ENCODE data around the gene BCR.

DNA sequence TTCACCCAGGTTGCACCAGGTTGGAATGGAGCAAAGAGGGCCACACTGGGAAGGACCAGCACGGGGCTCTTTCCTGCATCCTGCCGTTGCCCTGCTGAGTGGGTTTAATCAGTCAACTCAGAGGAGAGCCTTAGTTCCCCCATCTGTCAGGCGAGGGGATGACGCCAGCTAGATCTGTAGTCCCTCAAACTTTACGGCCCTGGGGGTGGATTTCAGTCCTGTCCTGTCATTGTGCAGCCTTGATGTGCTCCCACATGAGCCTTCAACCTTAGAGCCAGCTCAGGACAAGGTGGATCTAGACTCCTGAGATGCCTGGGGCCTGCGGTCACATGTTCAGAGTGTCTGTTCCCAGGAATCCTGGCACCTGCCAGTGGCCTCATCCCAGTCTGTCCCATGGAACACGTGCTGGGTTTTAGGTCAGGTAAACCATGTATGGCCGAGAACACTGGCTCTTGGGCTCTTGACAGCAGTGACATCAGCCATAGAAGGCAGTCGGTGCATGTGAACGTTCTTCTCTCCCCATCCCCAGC is 104.3 kb downstream of the BCR start:
- TF ChIP-seq TAF1 (IDR thresholded peaks at IDR 0.05; ENCODE audit: low read depth, low read length) (no peak), RAD21 (IDR thresholded peaks at IDR 0.05 in 1 of 2, conservative IDR thresholded peaks at IDR 0.05 in 1 of 2; ENCODE audit: low read depth in 2 of 2, low read length in 2 of 2) (no peak)

All from H1 (cell line).